Measurements from ENCODE around the gene GPS2. TPM values are rescaled to one million over a fixed set of nuclear protein-coding genes. Genes with fewer than 3 reads are reported as not detected.

The GPS2 gene
- total and polyA plus RNA-seq, 2 donors (not counting 3 experiments of a cell fraction or from before 2014, with no cell fraction given): 51.6 to 132 TPM

- DNase-seq (ENCODE audit: low read depth, low spot score) (no peak), FAIRE-seq (no peak)
- no peak overlapping the region for H3K4me2 ChIP-seq (ENCODE audit: insufficient read depth, low read length)
- H3K79me2 ChIP-seq (ENCODE audit: control insufficient read depth, insufficient read depth, low read length): no peaks in the 10 kb centered on the region
- no peaks in the 10 kb centered on the region for H3K9me3 ChIP-seq (replicated peaks; ENCODE audit: control insufficient read depth, insufficient read depth, low read length)
- ChIA-PET CTCF (interaction anchor here (0.8 to 10.2 kb wide), 2 partner anchors 8 to 9 kb away, joined by 3 to 170 read pairs; no protein-coding TSS in a partner anchor), POLR2A (no interaction called here)
- TF ChIP-seq GATA2 (IDR thresholded peaks at IDR 0.05; ENCODE audit: insufficient read depth, insufficient read length, low read depth, low read length) (no peak), MYC (IDR thresholded peaks at IDR 0.05; ENCODE audit: low read depth, low read length) (no peak), EZH2 (IDR thresholded peaks at IDR 0.05; ENCODE audit: borderline replicate concordance, low read depth, low read length, severe bottlenecking) (no peak), JUN (IDR thresholded peaks at IDR 0.05; ENCODE audit: borderline replicate concordance, insufficient read depth, insufficient read length, low read depth) (no peak), CTCF (IDR thresholded peaks at IDR 0.05; ENCODE audit: extremely low read depth in 1 of 2, insufficient read depth in 1 of 2, low read depth in 1 of 2, low read length in 2 of 2) (no peak), FOS (IDR thresholded peaks at IDR 0.05; ENCODE audit: borderline replicate concordance, insufficient read depth, low read length) (no peak)
- H3K36me3 ChIP-seq (ENCODE audit: control insufficient read depth in 2 of 2, extremely low read depth in 1 of 2, insufficient read depth in 2 of 2, low read length in 2 of 2): no peaks in the 10 kb centered on the region
- intact Hi-C loops (cut with micrococcal nuclease): no loop called here
- dilution Hi-C loops (cut with MboI; ENCODE audit: extremely low pct_ligation_motif_present, low sequenced_read_pairs): no loop called here
- no peak overlapping the region for H3K27ac ChIP-seq (ENCODE audit: insufficient read depth, low read depth, low read length)
- H4K20me1 ChIP-seq (replicated peaks; ENCODE audit: control insufficient read depth, extremely low read depth, insufficient read depth, low read length): no peaks in the 10 kb centered on the region
- BruUV-seq (replicated peaks): no TSS peak
- peaks cover 20 to 40% of the 10 kb centered on the region in 2 experiments for H3K27me3 ChIP-seq (ENCODE audit: control insufficient read depth in 2 of 2, insufficient read depth in 2 of 2, low read length in 2 of 2)
- H3K9me1 ChIP-seq (replicated peaks; ENCODE audit: control insufficient read depth, extremely low read depth, insufficient read depth, low read length): no peaks in the 10 kb centered on the region
- no peak overlapping the region for H3K4me3 ChIP-seq (replicated peaks in 1 of 3; ENCODE audit: insufficient read depth in 1 of 3, low read depth in 1 of 3, low read length in 3 of 3)
- H3K4me1 ChIP-seq (ENCODE audit: control insufficient read depth, extremely low read depth, insufficient read depth, low read length): no peaks in the 10 kb centered on the region
- H3K9ac ChIP-seq (replicated peaks; ENCODE audit: extremely low read depth, insufficient read depth, low read length): no peak overlapping the region
- no peak overlapping the region for H2AFZ ChIP-seq (ENCODE audit: low read depth, low read length)
Observed at GRCh38 chr17:7289256-7290032, 25.7 kb downstream of the GPS2 start.

Measured in endothelial cell of umbilical vein (primary cell).